Measurements from ENCODE around the gene AKAP17A.

Gene AKAP17A, protein sequence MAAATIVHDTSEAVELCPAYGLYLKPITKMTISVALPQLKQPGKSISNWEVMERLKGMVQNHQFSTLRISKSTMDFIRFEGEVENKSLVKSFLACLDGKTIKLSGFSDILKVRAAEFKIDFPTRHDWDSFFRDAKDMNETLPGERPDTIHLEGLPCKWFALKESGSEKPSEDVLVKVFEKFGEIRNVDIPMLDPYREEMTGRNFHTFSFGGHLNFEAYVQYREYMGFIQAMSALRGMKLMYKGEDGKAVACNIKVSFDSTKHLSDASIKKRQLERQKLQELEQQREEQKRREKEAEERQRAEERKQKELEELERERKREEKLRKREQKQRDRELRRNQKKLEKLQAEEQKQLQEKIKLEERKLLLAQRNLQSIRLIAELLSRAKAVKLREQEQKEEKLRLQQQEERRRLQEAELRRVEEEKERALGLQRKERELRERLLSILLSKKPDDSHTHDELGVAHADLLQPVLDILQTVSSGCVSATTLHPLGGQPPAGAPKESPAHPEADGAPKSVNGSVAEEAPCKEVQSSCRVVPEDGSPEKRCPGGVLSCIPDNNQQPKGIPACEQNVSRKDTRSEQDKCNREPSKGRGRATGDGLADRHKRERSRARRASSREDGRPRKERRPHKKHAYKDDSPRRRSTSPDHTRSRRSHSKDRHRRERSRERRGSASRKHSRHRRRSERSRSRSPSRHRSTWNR

DNA sequence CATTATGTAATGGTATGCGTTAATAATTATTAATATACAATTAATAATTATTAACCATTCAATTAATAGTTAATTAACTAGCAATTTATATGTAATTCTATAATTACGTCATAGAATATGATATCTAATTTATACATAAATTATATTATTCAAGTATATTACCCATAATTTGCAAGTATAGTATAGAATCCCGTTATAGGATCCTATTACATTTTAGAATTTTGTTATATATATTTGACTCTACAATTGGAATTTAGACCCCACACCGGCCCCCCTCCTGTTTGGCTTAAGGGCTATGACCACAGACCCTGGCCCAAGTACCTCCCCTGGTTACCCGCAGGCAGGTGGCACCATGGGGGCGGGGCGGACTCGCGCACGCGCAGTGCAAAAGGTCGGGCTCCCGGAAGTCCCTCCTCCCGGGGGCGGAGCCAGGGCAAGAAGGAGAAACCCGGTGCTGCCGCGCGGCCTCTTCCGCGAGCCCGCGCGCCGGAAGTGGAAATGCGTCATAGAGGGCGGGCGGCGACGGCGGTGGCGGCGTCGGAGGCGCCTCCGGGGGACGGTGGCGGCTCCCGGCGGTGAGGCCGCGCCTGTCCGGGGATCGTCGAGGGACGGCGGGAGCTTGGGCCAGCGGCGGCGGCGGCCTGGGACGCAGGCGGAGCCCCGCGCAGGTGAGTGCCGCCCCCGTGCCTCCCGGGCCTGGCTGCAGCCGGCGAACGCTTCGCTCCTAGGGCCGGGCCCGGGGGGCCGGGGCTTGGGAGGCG lies at the start of gene AKAP17A:
AKAP17A (plus strand) TSS at position 503 of the 761 bp plus-strand sequence. CDS start 1,859 bp downstream, outside the sequence.
- TF ChIP-seq, protein P1, sequence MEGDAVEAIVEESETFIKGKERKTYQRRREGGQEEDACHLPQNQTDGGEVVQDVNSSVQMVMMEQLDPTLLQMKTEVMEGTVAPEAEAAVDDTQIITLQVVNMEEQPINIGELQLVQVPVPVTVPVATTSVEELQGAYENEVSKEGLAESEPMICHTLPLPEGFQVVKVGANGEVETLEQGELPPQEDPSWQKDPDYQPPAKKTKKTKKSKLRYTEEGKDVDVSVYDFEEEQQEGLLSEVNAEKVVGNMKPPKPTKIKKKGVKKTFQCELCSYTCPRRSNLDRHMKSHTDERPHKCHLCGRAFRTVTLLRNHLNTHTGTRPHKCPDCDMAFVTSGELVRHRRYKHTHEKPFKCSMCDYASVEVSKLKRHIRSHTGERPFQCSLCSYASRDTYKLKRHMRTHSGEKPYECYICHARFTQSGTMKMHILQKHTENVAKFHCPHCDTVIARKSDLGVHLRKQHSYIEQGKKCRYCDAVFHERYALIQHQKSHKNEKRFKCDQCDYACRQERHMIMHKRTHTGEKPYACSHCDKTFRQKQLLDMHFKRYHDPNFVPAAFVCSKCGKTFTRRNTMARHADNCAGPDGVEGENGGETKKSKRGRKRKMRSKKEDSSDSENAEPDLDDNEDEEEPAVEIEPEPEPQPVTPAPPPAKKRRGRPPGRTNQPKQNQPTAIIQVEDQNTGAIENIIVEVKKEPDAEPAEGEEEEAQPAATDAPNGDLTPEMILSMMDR (conservative IDR thresholded peaks at IDR 0.05; ENCODE audit: low read depth, low read length), result peak; percentile 1
- DNase-seq (ENCODE audit: low read depth), result peak; percentile 70
- peak within 1 kb of the TSS; percentile 91 for H3K4me3 ChIP-seq (ENCODE audit: low read length)

DNA sequence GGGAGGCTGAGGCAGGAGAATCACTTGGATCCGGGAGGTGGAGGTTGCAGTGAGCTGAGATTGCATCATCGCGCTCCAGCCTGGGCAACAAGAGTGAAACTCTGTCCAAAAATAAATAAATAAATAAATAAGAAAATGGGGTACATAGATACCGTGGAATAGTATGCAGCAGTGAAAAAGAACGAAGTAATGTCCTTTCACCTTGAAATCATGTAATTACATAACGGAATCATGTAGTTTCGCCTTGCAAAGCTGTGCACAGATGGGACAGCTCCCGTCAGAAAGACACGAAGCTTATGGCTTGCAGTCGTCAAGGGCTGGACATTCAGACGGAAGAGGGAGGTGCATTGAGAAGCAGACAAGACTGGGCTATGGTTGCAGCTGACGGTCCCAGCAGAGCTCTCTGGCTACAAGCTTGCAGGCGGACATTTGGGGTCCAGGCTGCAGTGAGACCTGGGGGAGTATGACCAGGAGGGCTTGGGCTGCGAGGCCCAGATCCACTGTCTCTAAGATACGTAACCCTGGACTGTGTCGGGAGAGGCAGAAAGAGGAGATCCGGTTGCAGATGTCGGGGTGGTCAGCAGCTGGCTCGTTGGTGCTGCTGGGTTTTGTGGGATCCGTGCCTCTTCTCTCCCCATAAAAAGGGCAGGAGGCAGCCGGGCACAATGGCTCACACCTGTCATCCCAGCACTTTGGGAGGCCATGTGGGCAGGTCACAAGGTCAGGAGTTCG lies 48.2 kb upstream of the AKAP17A start:
- no peak overlapping the region for H3K4me3 ChIP-seq (ENCODE audit: low read length)
- no peak for DNase-seq (ENCODE audit: low read depth)
- TF ChIP-seq, protein P1 (conservative IDR thresholded peaks at IDR 0.05; ENCODE audit: low read depth, low read length), result no peak

DNA sequence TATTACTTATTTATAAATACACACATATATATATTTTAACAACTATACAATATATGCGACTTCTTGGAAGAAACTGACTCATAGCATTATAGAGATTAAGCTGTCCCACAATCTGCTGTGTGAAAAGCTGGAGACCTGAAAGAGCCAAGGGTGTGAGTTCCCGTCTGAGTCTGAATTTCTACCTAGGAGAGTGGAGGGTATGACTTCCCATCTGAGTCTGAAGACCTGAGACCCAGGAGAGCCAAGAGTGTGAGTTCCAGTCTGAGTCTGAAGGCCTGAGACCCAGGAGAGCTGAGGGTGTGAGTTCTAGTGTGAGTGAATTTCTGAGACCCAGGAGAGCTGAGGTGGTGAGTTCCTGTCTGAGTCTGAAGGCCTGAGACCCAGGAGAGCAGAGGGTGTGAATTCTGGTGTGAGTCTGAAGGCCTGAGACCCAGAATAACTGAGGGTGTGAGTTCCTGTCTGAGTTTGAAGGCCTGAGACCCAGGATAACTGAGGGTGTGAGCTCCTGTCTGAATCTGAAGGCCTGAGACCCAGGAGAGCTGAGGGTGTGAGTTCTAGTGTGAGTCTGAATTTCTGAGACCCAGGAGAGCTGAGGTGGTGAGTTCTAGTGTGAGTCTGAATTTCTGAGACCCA lies 45.5 kb upstream of the AKAP17A start:
- no peak overlapping the region for H3K4me3 ChIP-seq (ENCODE audit: low read length)
- no peak for DNase-seq (ENCODE audit: low read depth)
- TF ChIP-seq, protein P1 (conservative IDR thresholded peaks at IDR 0.05; ENCODE audit: low read depth, low read length), result no peak

DNA sequence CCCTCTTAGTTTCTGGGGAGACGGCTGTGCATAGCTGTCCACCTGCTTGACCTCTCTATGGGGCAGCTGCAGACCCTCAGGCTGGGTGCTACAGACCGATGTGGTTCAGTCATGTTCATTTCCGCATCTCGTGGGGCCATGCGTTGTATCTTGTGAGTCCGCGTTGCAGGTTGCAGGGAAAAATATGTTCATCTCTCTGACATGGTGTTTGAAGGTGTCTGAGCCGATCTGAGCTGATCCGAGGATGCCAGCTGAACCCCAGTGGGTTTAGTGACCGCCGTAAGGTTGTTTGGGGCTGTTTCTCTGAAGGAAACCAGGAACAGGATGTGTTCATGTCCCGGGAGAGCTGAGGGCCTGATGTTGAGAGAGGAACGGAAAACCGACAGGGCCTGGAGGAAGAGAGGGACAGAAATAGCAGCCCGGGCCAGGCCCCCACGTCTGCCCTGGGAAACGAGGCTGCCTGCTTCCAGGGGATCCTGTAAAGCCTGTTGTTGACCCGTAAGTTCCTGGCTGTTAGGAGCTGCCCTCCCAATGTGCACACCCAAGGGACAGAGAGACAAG lies 44.6 kb upstream of the AKAP17A start:
- TF ChIP-seq, protein P1 (conservative IDR thresholded peaks at IDR 0.05; ENCODE audit: low read depth, low read length), result no peak
- H3K4me3 ChIP-seq (ENCODE audit: low read length), result no peak overlapping the region
- no peak for DNase-seq (ENCODE audit: low read depth)

DNA sequence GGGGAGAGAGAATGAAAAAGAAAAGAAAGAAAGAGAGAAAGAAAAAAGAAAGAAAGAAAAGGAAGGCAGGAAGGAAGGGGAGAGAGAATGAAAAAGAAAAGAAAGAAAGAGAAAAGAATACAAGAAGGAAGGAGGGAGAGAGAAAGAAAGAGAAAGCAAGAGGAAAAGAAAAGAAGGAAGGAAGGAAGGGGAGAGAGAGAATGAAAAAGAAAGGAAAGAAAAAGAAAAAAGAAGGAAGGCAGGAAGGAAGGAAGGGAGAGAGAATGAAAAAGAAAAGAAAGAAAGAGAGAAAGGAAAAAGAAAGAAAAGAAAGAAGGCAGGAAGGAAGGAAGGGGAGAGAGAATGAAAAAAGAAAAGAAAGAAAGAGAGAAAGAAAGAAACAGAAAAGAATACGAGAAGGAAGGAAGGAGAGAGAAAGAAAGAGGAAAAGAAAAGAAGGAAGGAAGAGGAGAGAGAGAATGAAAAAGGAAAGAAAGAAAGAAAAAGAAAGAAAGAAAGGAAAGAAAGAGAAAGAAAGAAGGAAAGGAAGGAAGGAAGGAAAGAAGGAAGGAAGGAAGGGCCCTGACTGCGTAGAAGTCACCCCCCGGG lies 39.4 kb upstream of the AKAP17A start:
- no peak for DNase-seq (ENCODE audit: low read depth)
- no peak overlapping the region for H3K4me3 ChIP-seq (ENCODE audit: low read length)
- TF ChIP-seq, protein P1 (conservative IDR thresholded peaks at IDR 0.05; ENCODE audit: low read depth, low read length), result no peak

Measured in retinal pigment epithelial cell (primary cell).